HG02840 (cell line): ENCODE data around the gene TMEM208.

Experiments
- ATAC-seq: cut with Tn5 transposase; IDR thresholded peaks from one replicate; pipeline ENCODE4 v1.9.1; 2021; ENCODE audit warnings: mild to moderate bottlenecking, moderate library complexity, moderate number of reproducible peaks; ENCODE audit not compliant: unreplicated experiment, low FRiP score

The TMEM208 gene

DNA sequence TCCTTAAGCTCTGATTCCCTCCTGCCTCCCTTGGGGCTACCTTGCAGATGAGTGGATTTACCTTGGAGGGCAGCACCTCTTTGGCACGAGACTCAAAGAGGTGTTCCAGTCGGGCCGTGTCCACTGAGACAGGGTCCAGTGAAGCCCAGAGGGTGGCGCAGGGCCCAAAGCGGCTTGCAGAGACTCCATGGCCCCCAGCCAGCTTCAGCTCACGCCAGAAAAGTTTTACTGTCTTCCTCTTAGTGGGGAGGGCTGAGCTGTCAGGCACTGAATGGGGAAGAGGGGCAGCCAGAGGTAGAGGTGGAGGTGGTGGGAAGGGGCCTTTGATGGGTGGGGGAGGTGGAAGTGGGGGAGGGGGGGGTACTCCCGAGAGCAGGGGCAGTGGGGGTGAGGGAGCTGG is 6.7 kb downstream of the TMEM208 start:
- no peak for ATAC-seq

DNA sequence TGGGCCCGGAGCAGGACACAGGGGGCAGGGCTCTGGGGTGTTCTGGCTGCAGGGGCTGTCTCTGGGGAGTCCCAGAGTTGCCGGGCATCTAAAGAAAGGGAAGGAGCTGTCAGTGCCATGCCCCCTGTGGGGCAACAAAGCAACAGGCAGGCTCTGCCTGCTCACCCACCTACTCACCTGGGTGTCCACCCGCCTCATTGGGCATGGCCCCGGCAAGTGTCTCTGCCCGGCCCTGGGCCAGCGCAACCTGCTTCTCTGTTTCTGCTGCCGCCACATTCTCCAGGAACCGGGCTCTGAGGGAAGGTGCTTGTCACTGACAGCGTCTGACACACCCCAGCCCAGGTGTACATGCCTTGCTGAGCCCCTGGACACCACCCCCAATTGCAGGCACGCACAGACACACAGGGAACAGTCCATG is 7.3 kb downstream of the TMEM208 start:
- no peak for ATAC-seq

DNA sequence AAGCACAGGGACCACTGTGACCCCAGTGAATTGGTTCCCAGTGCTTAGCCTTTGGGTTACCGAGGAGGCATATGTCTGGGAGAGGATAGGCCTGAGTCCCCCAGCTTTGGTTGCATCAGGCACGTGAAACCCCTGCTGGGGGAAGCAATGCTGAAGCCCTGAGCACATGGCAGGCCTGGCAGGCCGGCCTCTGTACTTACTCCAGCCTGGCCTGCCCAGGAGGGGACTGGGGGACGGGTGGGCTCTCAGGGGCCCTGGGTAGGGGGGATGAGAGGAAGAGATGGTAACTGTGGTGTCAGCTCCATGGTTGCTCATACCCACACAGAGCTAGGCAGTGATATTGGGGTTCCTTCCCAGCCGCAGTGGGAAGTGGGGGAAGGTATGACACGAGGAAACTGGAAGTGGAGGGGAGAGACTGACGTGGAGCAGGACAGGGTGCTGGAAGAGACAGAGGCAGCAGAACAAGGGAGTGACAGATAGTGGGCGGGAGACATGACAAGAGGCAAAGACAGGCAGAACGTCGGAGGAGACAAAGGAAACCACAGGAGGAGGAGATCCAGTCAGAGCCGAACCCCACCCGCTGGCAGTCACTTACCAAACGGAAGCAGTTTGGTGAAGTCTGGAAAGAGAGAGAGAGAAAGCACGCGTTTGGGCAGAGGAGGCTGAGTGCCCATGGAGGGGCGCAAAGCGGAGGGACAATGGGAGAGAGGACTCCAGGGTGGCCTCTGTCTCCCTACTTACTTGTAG is 9.1 kb downstream of the TMEM208 start:
- no peak for ATAC-seq

DNA sequence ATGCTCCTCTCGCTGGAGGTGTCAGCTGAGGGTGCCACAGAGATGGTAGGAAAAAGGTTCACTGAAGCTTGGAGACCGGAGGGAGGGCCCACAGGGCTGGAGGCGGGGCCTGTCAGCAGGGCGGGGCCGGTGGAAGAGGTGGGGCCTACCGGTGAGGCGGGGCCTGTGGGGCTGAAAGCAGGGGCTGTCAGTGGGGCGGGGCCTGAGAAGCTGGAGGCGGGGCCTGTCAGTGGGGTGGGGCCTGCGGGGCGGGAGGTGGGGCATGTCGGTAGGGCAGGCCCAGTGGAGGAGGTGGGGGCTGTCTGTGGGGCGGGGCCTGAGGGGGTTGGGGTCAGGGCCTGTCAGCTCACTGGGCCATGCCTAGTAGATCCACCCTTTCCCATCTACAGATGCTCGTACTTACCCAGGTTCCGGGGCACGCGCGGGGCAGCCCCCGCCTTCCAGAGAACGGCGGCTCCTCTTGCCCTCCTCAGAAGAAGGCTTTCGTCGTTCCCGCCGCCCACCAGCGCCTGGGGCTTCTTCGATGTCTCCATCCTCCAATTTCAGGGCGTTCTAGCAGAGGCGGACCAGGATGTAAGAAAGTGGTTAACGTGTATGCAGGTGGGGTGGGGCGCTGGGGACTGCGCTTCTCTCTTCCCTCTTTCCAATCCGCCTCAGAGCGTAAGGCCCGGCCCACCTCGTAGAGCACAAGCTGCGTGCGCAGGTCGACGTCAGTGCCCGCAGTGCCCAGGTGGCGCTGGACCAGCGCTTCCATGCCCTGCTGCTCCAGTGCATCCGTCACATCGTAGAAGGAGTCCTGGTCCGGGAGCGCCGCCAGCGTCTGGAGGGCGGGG is 9.8 kb downstream of the TMEM208 start:
- no peak for ATAC-seq

DNA sequence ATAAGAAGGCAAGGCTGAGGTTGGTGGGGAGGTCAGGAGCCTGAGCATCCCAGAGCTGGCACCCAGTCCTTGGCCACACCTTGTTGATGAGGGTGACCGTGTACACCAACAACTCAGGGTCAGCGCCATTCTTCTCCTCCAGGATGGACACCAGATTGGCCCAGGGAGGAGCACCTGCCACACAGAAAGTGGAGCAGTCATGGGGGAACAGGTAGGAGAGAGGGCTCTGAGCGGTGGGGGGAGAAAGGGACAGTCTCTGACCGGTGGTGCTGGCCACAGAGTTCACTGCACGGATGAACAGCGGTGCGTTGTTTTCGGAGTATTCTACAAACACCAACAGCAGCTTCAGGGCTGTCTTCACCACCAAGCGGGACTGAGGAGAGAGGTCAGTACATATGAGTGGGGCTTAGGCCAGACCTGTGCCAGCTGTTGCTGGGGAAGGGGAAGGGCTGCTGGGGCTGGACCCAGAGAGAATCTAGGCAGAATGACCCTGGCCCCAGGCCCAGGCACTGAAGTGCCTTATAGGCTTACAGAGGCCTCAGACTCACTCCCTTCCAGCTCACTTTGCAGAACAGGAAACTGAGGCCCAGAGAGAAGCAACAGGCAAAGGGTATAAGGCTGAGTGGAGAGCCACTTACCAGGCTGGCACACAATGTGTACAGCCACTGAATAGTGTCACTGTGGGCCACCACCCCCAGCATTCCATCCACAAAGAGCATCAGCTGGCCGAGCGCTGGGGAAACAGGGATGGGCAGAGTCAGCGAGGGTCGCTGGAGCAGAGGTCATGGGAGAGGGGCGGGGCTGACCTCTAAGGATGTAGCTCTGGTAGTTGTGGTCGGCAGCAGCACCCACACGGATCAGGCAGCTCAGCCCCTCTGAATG is 10.7 kb downstream of the TMEM208 start:
- no peak for ATAC-seq

DNA sequence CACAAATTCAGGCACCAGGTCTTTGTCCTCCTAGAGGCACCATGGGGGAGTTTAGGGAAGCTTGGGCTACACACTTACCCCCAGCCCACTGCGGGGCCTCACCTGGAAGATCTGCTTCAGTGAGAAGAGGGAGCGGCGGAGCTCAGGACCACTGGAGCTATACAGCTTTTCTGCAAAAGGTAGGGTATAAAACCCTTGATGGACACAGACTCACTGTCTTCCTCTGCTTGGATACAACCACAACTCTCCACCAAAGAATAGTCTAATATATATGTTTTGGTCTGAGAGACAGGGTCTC is 11.3 kb downstream of the TMEM208 start:
- no peak for ATAC-seq

DNA sequence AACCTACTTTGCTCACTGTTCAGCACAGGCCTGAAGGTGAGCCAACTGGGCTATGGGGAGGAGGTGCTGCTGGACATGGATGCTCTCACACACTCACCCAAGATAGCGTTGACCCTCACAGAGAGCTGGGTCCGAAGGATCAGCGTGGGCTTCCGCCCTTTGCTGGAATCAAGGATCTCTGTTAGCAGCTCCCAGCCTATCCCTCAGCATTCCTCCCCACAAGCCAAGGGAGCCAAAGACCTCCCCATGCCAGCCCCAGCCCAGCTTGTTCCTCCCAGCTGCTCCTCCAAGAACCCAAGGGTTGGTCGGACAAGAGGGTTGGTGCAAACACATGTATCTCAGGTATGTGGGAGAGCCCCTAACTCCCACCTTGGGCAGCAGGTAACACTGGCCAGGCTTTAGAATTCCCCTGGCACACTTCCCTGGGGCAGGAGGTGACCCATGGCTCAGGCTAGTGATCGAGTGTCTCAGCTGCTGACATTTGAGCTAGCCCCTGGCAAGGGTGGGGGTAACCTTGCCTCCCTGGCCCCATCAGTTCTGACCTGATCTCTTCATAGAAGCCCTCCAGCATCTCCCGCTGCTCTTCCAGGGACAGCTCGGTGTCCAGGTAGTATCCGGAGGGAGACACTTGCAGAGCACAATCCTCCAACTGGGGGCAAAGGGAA is 12.0 kb downstream of the TMEM208 start:
- ATAC-seq = no peak

DNA sequence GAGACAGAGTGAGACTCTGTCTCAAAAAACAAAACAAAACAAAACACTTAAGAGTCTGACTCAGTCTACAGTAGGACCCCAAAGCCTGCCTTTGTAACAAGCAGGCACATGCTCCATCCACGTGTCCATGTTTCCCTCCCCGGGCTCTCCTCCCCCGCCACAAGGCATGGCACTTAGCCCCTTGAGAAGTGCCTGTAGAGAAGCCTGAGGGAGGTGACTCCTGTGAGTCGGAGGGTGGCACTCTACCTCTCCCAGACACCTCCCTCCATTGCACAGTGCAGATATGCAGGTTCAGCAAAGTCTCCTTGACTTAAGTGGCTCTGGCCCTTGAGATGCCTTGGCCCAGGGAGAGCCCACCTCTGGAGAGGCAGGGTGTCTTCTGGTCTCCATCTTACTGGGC is 13.6 kb downstream of the TMEM208 start:
- no peak for ATAC-seq

DNA sequence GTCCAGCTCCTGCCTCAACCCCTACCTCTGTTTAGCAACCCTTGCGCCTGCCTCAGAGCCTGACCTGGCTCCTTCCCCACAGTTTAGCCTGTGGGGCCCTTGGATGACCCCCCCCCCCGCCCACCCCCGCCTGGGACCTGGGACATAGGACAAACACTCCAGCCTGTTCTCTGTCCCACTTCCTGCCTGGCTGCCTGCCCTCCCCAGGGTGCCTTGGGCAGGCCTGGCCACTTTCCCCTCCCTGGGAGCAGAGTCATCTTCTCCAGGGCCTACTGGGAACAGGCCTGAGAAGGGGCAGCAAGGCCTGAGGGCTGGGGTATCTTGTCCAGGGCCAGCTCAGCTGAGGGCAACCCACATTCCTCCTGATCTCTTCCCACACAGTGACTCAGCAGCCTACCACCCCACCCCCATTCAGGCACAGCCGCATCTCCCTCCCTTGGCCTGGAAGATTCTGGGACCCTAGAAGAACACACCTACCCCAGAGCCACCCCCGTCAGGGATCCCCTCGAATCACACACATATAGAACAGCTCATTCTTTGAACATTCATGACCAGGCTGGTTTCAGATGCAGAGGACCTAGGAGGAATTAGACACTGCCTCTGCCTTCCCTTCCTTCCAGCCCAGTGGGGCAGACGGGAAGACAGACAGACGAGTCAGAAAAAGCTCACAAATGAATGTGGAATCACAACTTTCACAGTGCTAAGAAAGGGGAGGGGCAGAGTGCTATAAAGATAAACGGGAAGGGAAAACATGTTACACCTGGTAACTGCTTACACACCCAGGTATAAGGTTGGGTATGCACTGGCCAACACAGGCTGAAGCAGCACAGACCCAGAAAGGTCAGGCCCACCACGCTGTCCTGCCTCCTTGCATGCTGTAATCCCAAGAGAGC is 14.3 kb downstream of the TMEM208 start:
- no peak for ATAC-seq

DNA sequence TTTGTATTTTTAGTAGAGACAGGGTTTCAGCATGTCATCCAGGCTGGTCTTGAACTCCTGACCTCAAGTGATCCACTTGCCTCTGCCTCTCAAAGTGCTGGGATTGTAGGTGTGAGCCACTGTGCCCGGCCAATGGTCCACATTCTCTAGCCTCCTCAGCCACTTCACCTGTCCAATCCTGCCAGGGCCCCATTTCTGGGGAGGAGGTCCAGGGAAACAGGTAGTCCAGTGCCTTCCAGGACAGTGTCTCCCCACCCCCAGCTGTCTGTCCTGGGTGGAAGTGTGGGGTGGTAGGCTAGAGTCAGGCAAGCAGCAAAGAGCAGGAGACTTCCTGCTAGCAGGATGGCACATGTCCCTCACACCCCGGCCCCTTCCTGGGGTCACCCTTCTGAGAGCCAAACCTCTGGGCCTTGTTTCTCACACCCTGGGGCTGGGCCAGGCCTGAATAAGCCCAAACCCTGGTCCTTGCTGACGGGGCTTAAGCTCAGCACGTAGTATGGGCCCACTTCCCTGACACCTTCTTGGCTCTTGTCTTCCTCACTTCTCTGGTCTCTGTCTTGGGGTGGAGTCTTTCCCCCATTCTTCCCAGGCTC is 15.3 kb downstream of the TMEM208 start:
- no peak for ATAC-seq

DNA sequence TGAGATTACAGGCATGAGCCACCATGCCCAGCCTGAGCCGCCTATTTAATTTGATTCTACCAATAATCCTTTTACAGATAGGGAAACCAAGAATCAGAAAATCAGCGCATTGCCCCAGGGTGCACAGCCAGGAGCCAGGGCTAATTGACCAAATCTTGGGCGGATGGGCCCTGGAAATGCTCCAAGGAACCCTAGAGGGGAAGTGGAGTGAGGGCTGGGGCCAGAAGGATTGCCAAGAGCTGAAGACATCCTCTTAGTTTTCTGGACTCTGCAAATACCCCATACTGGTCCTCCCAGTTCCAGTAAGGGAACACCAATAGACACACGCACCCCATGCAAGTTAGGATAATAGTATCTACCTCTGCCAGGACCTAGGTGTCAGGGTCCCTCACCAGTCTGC is 16.6 kb downstream of the TMEM208 start:
- ATAC-seq = no peak

DNA sequence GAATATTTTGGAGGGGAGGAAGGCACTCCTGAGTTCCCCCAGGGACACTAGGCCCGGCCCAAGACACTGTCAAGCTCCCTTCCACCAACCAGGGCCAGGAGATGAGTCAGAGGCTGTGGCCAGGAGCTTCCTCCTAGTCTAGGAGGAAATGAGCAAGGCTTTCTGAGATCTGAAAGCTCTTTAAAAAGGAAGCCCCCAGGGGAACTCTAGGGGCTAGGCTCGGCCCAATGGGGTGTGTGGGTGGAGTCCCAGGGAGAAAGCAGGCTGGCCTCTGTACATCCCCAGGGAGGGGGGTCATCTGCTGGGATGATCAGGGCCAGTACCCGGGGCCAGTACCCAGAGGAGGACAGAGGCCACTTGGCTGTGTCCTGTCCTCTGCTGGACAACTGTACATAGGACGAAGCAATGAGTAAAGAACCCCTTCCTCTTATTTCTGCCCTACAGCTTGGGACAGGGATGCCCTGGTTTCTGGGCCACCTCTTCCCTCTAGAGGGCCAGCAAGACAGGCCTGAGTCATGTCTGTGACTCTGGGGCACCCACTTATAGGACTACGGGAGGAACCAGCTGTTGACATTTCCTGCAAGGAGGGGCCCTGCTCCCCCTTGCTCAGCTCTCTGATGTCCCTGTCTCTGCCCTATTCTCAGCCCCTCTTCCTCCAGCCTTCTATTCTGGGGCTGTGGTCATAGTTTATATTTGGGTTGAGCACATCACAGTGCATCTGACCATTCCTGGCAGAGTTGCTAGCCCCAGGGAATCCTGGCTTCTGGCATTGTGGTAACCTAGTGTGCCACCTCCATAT is 17.7 kb downstream of the TMEM208 start:
- peak; percentile 40 for ATAC-seq

DNA sequence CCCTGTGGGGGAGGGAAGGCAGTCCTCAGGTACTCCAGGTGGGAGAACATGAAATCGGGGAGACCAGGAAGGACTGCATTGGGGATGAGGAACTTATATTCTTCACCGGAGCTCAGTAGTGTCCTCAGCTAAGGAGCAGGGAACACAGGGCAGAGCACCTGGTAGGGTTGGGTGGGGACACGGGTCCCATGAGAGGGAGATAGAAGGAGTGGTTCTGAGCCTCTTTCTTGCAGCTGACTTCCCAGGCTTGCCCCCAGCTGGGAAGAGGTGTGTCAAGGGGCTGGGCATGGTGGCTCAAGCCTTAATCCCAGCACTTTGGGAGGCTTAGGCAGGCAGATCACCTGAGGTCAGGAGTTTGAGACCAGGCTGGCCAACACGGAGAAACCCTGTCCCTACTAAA is 18.3 kb downstream of the TMEM208 start:
- ATAC-seq = no peak

DNA sequence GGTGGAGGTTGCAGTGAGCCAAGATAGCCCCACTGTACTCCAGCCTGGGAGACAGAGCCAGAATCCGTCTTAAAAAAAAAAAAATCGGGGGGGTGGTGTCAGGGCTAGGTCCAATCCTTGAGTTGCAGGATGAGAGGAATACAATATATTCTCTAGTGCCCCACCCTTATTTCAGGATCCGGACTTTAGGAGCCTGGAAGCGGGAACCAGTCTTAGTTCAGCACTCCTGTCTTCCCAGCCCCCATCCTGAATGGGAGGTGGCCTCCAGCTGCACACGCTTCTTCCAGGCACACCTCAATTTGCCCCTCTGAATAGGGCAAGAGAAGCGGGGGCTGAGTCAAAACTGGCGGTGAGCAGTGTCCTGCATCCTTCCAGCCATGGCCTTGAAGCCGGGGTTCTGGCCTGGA is 18.7 kb downstream of the TMEM208 start:
- no peak for ATAC-seq

DNA sequence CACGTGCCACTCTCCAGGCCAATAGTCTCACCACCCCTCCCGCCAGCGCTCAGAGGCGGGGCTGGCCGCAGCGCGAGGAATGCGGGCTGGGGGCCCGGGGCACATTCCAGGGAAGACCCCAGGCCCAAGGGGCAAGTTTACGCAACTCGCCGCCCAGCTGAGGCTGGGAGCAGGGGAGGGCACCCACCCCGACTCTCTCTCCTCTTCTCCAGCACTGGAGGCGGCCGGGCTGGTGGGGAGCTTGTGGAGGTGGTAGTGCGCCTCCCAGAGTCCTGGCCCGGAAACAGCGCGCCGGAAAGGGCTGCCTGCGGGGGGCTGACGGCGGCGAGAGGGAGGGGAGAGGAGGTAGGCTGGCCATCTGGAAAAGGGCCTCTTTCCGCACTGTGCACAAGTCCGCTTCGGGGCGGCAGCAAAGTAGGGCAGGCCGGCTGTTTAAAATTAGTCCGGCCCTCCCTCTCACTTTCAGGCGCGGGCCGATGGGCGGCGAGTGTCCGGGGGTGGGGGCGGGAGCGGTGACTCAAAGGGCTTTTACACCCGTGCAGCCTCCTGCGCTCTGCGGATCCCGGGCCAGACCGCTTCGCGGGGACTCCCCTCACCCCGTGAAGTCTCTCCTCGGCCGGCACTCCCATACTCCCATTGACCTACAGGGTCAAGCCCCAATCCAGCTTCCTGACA is 19.3 kb downstream of the TMEM208 start:
- ATAC-seq = peak; percentile 19

DNA sequence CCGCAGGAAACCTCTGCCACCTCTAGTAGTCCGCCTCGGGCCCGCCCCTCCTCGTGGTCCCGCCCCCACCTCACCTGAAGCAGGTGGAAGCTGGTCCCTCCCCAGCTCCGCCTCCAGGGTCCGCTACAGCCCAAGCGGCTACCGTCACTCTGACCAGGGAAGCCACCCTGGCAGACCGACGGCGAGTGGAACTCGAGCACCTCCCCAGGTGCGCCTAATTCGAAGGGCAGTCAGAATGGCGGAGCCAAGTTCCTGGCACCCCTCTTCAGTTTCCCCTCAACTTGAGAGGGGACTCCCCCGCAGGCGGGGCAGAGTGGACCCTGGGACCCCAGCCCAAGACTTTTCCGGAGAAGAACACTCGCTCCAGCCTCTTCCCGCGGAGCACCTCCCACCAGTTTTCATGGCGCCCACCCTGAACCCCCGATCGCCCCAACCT is 19.8 kb downstream of the TMEM208 start:
- ATAC-seq = peak; percentile 30

DNA sequence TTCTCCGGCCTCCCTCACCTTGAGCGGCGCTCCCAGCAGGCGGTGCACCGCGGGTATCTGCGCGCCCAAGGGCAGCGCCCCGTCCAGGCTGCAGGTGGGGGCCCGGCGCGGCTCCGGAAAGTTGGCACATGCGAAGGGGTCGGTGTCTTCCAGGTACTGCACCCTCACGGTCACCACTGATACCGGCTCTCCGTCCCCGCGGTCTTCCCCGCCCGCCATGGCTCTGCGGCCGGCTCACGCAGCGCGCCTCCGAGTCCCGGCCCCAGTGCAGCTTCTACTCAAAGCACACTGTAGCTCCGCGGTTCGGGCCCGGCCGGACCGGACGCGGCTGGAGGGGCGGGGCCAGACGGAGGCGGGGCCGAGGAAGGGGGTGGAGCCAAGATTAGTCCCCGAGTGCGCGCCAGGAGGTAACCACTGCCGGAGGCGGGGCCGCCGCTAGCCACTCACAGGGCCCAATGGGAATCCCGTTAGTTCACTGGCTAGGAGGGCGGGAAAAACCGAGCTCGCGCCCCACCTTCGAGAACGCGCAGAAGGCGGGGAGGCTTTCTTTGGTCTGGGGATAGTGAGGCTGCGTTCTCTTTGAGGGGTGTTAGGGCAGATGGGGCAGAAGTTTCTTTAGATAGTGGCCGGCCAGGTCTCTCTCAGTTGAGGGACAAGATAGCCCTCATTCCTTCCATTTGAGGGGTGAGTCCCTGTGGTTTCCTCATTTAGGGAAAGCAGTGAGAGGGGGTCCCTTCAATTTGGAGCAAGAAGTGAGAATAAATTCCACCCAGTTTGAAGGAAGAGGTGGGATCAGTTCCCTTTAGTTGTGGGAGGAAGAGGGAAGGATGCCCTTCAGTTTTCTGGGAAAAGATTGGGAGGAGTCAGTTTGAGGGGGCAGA is 20.5 kb downstream of the TMEM208 start, which contains the start of gene FHOD1:
Gene FHOD1 (minus strand): TSS at position 290 of the 881 bp plus-strand sequence. CDS start 71 bp downstream, at position 219.
- ATAC-seq = peak; percentile 50
